ENCODE data around the gene ZBTB20. TPM values are rescaled to one million over a fixed set of nuclear protein-coding genes. Genes with fewer than 3 reads are reported as not detected.

Gene ZBTB20
- total RNA-seq, 1 donor from 2014 or later: 21.4 TPM

DNA sequence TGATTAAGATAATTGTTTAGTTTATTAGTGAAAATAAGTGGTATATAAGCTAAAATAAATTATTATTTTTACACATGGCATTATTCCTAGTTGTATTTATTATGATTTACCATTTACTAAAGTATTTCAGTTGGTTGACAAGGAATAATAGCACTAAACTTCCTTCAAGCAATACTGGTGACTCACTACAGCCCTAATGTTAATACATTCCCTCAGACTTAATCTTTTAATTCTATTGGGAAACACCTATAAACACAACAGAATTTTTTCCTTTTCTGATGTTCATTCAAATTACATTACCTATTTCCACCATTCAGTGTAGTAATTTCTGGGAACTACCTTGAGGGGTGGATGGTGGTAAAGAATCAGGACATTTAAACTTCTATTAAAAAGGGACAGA, 589.3 kb downstream of the ZBTB20 start:
- peaks cover 35% of the 10 kb centered on the region for H3K4me1 Mint-ChIP-seq (ENCODE audit: low read depth, unreplicated experiment)
- Histone ChIP-seq H3K27me3 (ENCODE audit: insufficient read depth, low read length) (no peaks in the 10 kb centered on the region), H3K4me3 (ENCODE audit: insufficient read depth, low read depth, low read length) (no peak overlapping the region), H3K4me2 (ENCODE audit: low read length) (peak overlapping the region; percentile 17), H3K9me3 (ENCODE audit: insufficient read depth, low read depth, low read length) (no peaks in the 10 kb centered on the region), H3K79me2 (ENCODE audit: insufficient read depth, low read length) (peaks cover 7% of the 10 kb centered on the region), H4K20me1 (ENCODE audit: insufficient read depth, low read length) (no peaks in the 10 kb centered on the region), H3K36me3 (ENCODE audit: insufficient read depth, low read length) (no peaks in the 10 kb centered on the region), H2AFZ (ENCODE audit: low read depth, low read length) (no peak overlapping the region), H3K4me1 (ENCODE audit: insufficient read depth, low read length) (peaks cover 23% of the 10 kb centered on the region), H3K27ac (ENCODE audit: low read depth, low read length) (peak overlapping the region; percentile 45), H3K9ac (ENCODE audit: low read length) (no peak overlapping the region)
- peaks cover 4% of the 10 kb centered on the region for H3K9me3 Mint-ChIP-seq (ENCODE audit: unreplicated experiment)
- peak; percentile 41 for DNase-seq (ENCODE audit: low read depth)
- no peak for TF ChIP-seq EZH2 (IDR thresholded peaks at IDR 0.05; ENCODE audit: insufficient read depth, low read length)
- TF ChIP-seq, protein P1, sequence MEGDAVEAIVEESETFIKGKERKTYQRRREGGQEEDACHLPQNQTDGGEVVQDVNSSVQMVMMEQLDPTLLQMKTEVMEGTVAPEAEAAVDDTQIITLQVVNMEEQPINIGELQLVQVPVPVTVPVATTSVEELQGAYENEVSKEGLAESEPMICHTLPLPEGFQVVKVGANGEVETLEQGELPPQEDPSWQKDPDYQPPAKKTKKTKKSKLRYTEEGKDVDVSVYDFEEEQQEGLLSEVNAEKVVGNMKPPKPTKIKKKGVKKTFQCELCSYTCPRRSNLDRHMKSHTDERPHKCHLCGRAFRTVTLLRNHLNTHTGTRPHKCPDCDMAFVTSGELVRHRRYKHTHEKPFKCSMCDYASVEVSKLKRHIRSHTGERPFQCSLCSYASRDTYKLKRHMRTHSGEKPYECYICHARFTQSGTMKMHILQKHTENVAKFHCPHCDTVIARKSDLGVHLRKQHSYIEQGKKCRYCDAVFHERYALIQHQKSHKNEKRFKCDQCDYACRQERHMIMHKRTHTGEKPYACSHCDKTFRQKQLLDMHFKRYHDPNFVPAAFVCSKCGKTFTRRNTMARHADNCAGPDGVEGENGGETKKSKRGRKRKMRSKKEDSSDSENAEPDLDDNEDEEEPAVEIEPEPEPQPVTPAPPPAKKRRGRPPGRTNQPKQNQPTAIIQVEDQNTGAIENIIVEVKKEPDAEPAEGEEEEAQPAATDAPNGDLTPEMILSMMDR (IDR thresholded peaks at IDR 0.05; ENCODE audit: insufficient read depth, low read depth, low read length): no peak
- H3K27me3 Mint-ChIP-seq (ENCODE audit: low read depth, unreplicated experiment): no peaks in the 10 kb centered on the region
- peak overlapping the region; percentile 30 for H3K27ac Mint-ChIP-seq (ENCODE audit: unreplicated experiment)
- no peak for FAIRE-seq
- no peaks in the 10 kb centered on the region for H3K36me3 Mint-ChIP-seq (ENCODE audit: low read depth, unreplicated experiment)
- no peak overlapping the region for H3K4me3 Mint-ChIP-seq (ENCODE audit: unreplicated experiment)

DNA sequence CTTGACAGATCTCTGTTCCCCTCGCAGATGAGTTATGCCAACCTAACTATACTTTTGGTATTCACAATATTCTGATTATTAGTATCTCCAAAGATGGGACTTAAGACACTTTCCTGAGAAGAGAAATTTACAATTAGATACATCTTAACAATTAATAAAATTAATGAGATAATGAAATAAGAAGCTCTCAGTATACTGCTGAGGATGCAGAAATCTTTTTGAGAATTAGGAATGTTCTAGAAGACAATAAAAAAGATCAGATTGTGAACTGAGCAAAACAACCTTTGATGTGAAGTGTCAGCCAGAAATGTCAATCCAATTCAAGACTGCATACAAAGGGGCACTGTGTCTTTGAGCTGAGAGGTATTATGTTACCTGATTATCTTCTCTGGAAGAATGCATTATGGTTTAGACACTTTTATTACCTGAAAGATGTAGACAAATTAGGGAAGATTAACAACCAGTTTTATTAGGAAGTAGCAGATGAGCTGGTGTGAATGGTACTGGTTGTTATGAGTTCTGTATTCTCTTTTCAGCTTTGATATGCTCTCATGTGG, 590.4 kb downstream of the ZBTB20 start:
- FAIRE-seq: no peak

DNA sequence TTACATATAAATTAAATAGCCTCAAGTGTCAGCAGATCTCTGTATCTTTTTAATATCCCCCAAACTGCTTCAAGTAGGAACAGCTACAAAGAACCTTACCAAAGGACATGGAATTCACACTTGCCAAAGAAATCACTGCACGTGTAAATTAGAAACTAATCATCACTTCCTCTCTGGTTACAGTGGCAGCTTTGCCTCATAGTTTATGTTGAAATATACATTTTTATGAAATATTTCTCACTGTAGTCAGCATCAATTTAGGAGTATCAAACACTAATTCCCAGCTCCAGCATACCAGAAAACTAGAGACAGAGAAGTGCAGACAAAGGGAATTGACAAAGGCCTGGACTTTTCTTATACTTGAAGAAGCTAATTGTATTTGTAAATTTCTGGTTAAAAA, 592.4 kb downstream of the ZBTB20 start:
- Mint-ChIP-seq H3K4me3 (ENCODE audit: unreplicated experiment) (no peak overlapping the region), H3K27me3 (ENCODE audit: low read depth, unreplicated experiment) (no peaks in the 10 kb centered on the region), H3K4me1 (ENCODE audit: low read depth, unreplicated experiment) (peaks cover 46% of the 10 kb centered on the region), H3K27ac (ENCODE audit: unreplicated experiment) (peak overlapping the region; percentile 59), H3K9me3 (ENCODE audit: unreplicated experiment) (no peaks in the 10 kb centered on the region), H3K36me3 (ENCODE audit: low read depth, unreplicated experiment) (peaks cover 1% of the 10 kb centered on the region)
- Histone ChIP-seq H3K79me2 (ENCODE audit: insufficient read depth, low read length) (peaks cover 6% of the 10 kb centered on the region), H3K27ac (ENCODE audit: low read depth, low read length) (peak overlapping the region; percentile 37), H3K36me3 (ENCODE audit: insufficient read depth, low read length) (no peaks in the 10 kb centered on the region), H2AFZ (ENCODE audit: low read depth, low read length) (no peak overlapping the region), H3K4me2 (ENCODE audit: low read length) (no peak overlapping the region), H3K27me3 (ENCODE audit: insufficient read depth, low read length) (no peaks in the 10 kb centered on the region), H4K20me1 (ENCODE audit: insufficient read depth, low read length) (no peaks in the 10 kb centered on the region), H3K9me3 (ENCODE audit: insufficient read depth, low read depth, low read length) (no peaks in the 10 kb centered on the region), H3K4me1 (ENCODE audit: insufficient read depth, low read length) (peaks cover 36% of the 10 kb centered on the region), H3K4me3 (ENCODE audit: insufficient read depth, low read depth, low read length) (no peak overlapping the region), H3K9ac (ENCODE audit: low read length) (peak overlapping the region; percentile 17)
- TF ChIP-seq, protein P1 (IDR thresholded peaks at IDR 0.05; ENCODE audit: insufficient read depth, low read depth, low read length): no peak
- TF ChIP-seq EZH2 (IDR thresholded peaks at IDR 0.05; ENCODE audit: insufficient read depth, low read length): no peak
- FAIRE-seq (no peak), DNase-seq (ENCODE audit: low read depth) (no peak)

More for the DNA sequence above, 590.4 kb downstream of the ZBTB20 start:
- H3K36me3 ChIP-seq (ENCODE audit: insufficient read depth, low read length): no peaks in the 10 kb centered on the region
- Mint-ChIP-seq H3K4me1 (ENCODE audit: low read depth, unreplicated experiment) (peaks cover 41% of the 10 kb centered on the region), H3K27ac (ENCODE audit: unreplicated experiment) (no peak overlapping the region), H3K27me3 (ENCODE audit: low read depth, unreplicated experiment) (no peaks in the 10 kb centered on the region), H3K9me3 (ENCODE audit: unreplicated experiment) (peaks cover 3% of the 10 kb centered on the region), H3K36me3 (ENCODE audit: low read depth, unreplicated experiment) (peaks cover 1% of the 10 kb centered on the region), H3K4me3 (ENCODE audit: unreplicated experiment) (no peak overlapping the region)
- H3K27ac ChIP-seq (ENCODE audit: low read depth, low read length): no peak overlapping the region
- H3K9me3 ChIP-seq (ENCODE audit: insufficient read depth, low read depth, low read length): no peaks in the 10 kb centered on the region
- H3K4me2 ChIP-seq (ENCODE audit: low read length): no peak overlapping the region
- H3K79me2 ChIP-seq (ENCODE audit: insufficient read depth, low read length): peaks cover 7% of the 10 kb centered on the region
- no peaks in the 10 kb centered on the region for H4K20me1 ChIP-seq (ENCODE audit: insufficient read depth, low read length)
- no peak for DNase-seq (ENCODE audit: low read depth)
- peaks cover 34% of the 10 kb centered on the region for H3K4me1 ChIP-seq (ENCODE audit: insufficient read depth, low read length)
- no peak overlapping the region for H2AFZ ChIP-seq (ENCODE audit: low read depth, low read length)
- TF ChIP-seq, protein P1 (IDR thresholded peaks at IDR 0.05; ENCODE audit: insufficient read depth, low read depth, low read length): no peak
- no peak for TF ChIP-seq EZH2 (IDR thresholded peaks at IDR 0.05; ENCODE audit: insufficient read depth, low read length)
- no peak overlapping the region for H3K4me3 ChIP-seq (ENCODE audit: insufficient read depth, low read depth, low read length)
- H3K9ac ChIP-seq (ENCODE audit: low read length): no peak overlapping the region
- H3K27me3 ChIP-seq (ENCODE audit: insufficient read depth, low read length): no peaks in the 10 kb centered on the region
